ENCODE data around the gene UPK1B. TPM values are rescaled to one million over a fixed set of nuclear protein-coding genes. Genes with fewer than 3 reads are reported as not detected.

UPK1B gene
- total and polyA plus RNA-seq, 9 of the 15 experiments (the other 6 are each of a cell fraction or from before 2014, with no cell fraction given) = 0.22 to 1.2 (median 0.51) TPM

DNA sequence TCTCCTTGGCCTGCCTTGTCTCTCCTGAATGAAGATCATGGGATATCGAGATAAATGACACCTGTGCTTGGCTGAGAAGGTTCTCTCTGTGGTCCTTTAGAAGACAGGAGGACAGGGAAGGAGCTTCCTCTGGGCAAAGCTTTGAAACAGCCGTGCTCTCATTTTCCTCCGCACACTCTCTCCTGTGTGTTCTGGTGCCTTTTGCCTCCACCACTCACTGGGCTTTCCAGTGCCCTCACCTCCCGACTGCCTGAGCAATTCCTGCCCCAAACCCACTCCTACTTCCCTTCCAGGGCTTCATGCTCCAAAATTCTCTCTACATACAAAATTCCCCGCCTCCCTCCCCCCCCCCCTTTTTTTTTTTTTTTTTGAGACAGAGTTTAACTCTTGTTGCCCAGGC, 32.3 kb downstream of the UPK1B start:
- H3K9me1 ChIP-seq (ENCODE audit: control insufficient read depth, insufficient read depth, low read length) = no peaks in the 10 kb centered on the region
- no peaks in the 10 kb centered on the region for H3K79me2 ChIP-seq (ENCODE audit: control insufficient read depth, insufficient read depth, low read length)
- no peaks in the 10 kb centered on the region; the same call in 1 of the 2 replicates for H3K9me3 ChIP-seq (replicated peaks; ENCODE audit: control insufficient read depth, insufficient read depth, low read depth, low read length)
- H4K20me1 ChIP-seq (replicated peaks; ENCODE audit: control insufficient read depth, insufficient read depth, low read length) = no peaks in the 10 kb centered on the region
- no peak overlapping the region for H2AFZ ChIP-seq (ENCODE audit: low read depth, low read length)
- intact Hi-C loops (cut with micrococcal nuclease) (no loop called here), in situ Hi-C loops (cut with MboI) (no loop called here)
- FAIRE-seq (no peak), DNase-seq (ENCODE audit: extremely low read depth in 1 of 4, low spot score in 3 of 4) (no peak), ATAC-seq (no peak)
- peaks cover 5 to 8% of the 10 kb centered on the region in 2 experiments; a peak in 4 of 5 replicates for H3K4me1 ChIP-seq (replicated peaks in 1 of 2; ENCODE audit: control insufficient read depth in 2 of 2, insufficient read depth in 2 of 2, low read length in 2 of 2)
- H3K36me3 ChIP-seq (ENCODE audit: control insufficient read depth, insufficient read depth, low read length) = peaks cover 6% of the 10 kb centered on the region; the same call in 1 of the 3 replicates
- CTCF ChIA-PET (ENCODE audit: low intra/inter-chr PET ratio) = no interaction called here
- no peak overlapping the region for H3K4me3 ChIP-seq
- POLR2A ChIA-PET = no interaction called here
- 42% methylated on average over 4 of the region's 5 CpGs for WGBS (ENCODE audit: insufficient coverage, low coverage, missing lambda C conversion rate)
- H3K9ac ChIP-seq (ENCODE audit: insufficient read depth in 1 of 2, low read depth in 2 of 2, low read length in 2 of 2) = no peak overlapping the region
- H3K27me3 ChIP-seq (ENCODE audit: control insufficient read depth in 2 of 2, insufficient read depth in 2 of 2, low read length in 2 of 2) = no peaks in the 10 kb centered on the region
- TF ChIP-seq MTA2 (IDR thresholded peaks at IDR 0.05; ENCODE audit: low read depth) (no peak), TOE1 (IDR thresholded peaks at IDR 0.05; ENCODE audit: borderline replicate concordance) (no peak), TOE1 (CRISPR knock-in tag; IDR thresholded peaks at IDR 0.05; ENCODE audit: borderline replicate concordance, low read depth) (no peak), U2AF2 (optimal IDR thresholded peaks at IDR 0.05; ENCODE audit: low read depth, low read length) (no peak), ZNF696 (CRISPR knock-in tag; conservative IDR thresholded peaks at IDR 0.05) (no peak), MYNN (IDR thresholded peaks at IDR 0.05) (no peak), MYNN (CRISPR knock-in tag; IDR thresholded peaks at IDR 0.05) (no peak)
- TF ChIP-seq, protein P1, sequence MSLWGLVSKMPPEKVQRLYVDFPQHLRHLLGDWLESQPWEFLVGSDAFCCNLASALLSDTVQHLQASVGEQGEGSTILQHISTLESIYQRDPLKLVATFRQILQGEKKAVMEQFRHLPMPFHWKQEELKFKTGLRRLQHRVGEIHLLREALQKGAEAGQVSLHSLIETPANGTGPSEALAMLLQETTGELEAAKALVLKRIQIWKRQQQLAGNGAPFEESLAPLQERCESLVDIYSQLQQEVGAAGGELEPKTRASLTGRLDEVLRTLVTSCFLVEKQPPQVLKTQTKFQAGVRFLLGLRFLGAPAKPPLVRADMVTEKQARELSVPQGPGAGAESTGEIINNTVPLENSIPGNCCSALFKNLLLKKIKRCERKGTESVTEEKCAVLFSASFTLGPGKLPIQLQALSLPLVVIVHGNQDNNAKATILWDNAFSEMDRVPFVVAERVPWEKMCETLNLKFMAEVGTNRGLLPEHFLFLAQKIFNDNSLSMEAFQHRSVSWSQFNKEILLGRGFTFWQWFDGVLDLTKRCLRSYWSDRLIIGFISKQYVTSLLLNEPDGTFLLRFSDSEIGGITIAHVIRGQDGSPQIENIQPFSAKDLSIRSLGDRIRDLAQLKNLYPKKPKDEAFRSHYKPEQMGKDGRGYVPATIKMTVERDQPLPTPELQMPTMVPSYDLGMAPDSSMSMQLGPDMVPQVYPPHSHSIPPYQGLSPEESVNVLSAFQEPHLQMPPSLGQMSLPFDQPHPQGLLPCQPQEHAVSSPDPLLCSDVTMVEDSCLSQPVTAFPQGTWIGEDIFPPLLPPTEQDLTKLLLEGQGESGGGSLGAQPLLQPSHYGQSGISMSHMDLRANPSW (CRISPR knock-in tag; IDR thresholded peaks at IDR 0.05) = no peak
- no peak overlapping the region for H3K4me2 ChIP-seq (ENCODE audit: insufficient read depth, low read length)
- no peak overlapping the region for H3K27ac ChIP-seq (ENCODE audit: extremely low read depth, low read depth, low read length)
- BruUV-seq (replicated peaks) = no TSS peak
